Breast epithelium (tissue), 4 donors: ENCODE measurements around the gene AHDC1. TPM values are rescaled to one million over a fixed set of nuclear protein-coding genes. Genes with fewer than 3 reads are reported as not detected.
A peak's percentile ranks its signal among the peaks of the same experiment; 100 is the strongest.

Experiments
- DNase-seq, 2 donors: peaks; one replicate each; pipeline ENCODE4 v3.0.0-alpha.2; 2019; ENCODE audit warnings: low spot score in 2 of 2
- H3K27ac ChIP-seq, 2 donors: fragments of 200-600 bp; sonication (generic) in 1 of 2; one replicate each; pipeline ENCODE4 v1.5.1; 2016 to 2019; ENCODE audit warnings: mild to moderate bottlenecking in 1 of 2
- H3K27me3 ChIP-seq, 2 donors: fragments of 200-600 bp; sonication (generic) in 1 of 2; one replicate each; pipeline versions ENCODE4 v1.5.1 to v1.6.0; 2017 to 2019; ENCODE audit warnings: control low read depth in 1 of 2, mild to moderate bottlenecking in 1 of 2
- H3K36me3 ChIP-seq: fragments of 200-600 bp; one replicate; pipeline ENCODE4 v1.5.1; 2019
- H3K4me1 ChIP-seq, 2 donors: fragments of 200-600 bp; sonication (generic); one replicate each; pipeline ENCODE4 v1.5.1; 2016 to 2019; ENCODE audit warnings: control low read depth in 1 of 2
- H3K4me3 ChIP-seq, 3 donors: fragments of 200-600 bp; sonication (generic); 1 replicate in 2 of 3; 2 replicates in 1 of 3; pipeline ENCODE4 v1.5.1; 2016 to 2019; ENCODE audit warnings: mild to moderate bottlenecking in 3 of 3, moderate library complexity in 2 of 3
- H3K9me3 ChIP-seq, 2 donors: fragments of 200-600 bp; sonication (generic) in 1 of 2; one replicate each; pipeline ENCODE4 v1.5.1; 2016 to 2019; ENCODE audit warnings: control low read depth in 1 of 2
- CTCF ChIP-seq, 3 donors: fragments of 450-650 bp; IDR thresholded peaks; one replicate each; pipeline ENCODE4 v1.5.1; 2016 to 2017; ENCODE audit warnings: antibody characterized with exemption in 3 of 3, mild to moderate bottlenecking in 3 of 3, moderate library complexity in 3 of 3
- POLR2A ChIP-seq: fragments of 450-650 bp; IDR thresholded peaks from one replicate; pipeline ENCODE4 v1.6.1; 2016; ENCODE audit warnings: antibody characterized with exemption, mild to moderate bottlenecking, moderate library complexity
- POLR2AphosphoS5 ChIP-seq, 3 donors: sonication (generic); formaldehyde crosslinking; IDR thresholded peaks; one replicate each; pipeline ENCODE4 v1.6.1; 2017; ENCODE audit warnings: antibody characterized with exemption in 3 of 3
- intact Hi-C: fragments of 100-400 bp; cut with DNase I; formaldehyde crosslinking; loops from one replicate; pipeline ENCODE4 v1.15.1; 2023; ENCODE audit warnings: low total_unique reads
- total RNA-seq, 3 donors: library from RNA; depleted of rRNA; stranded (reverse); fragments of >200 nt; gene quantifications; one replicate each; pipeline ENCODE4 v1.1.0, GENCODE V29; 2016

Gene AHDC1
- total RNA-seq, 3 donors from 2014 or later = 10.7 to 17.1 (median 15.4) TPM

GRCh38 chr1:27596261-27596660 lies 7.7 kb downstream of the AHDC1 start:
- Histone ChIP-seq H3K4me1 (peaks cover 44 to 55% of the 10 kb centered on the region in 2 donors), H3K9me3 (no peaks in the 10 kb centered on the region), H3K36me3 (no peaks in the 10 kb centered on the region), H3K4me3 (peak overlapping the region in 1 of 3 donors; percentile 31), H3K27ac (peak overlapping the region; percentile 55 to 93), H3K27me3 (no peaks in the 10 kb centered on the region)
- intact Hi-C loops = no loop called here
- TF ChIP-seq POLR2AphosphoS5 (IDR thresholded peaks at IDR 0.05) (no peak), POLR2A (no peak), CTCF (IDR thresholded peaks at IDR 0.05) (no peak)
- no peak for DNase-seq

- TF ChIP-seq POLR2AphosphoS5 (IDR thresholded peaks at IDR 0.05) = no peak
- no peak for TF ChIP-seq CTCF (IDR thresholded peaks at IDR 0.05)
- no peak for TF ChIP-seq POLR2A
- H3K4me1 ChIP-seq = peaks cover 47 to 54% of the 10 kb centered on the region in 2 donors
- no peaks in the 10 kb centered on the region for H3K27me3 ChIP-seq
- peak overlapping the region in 1 of 3 donors; percentile 49 for H3K4me3 ChIP-seq
- DNase-seq = no peak
- no peaks in the 10 kb centered on the region for H3K36me3 ChIP-seq
- intact Hi-C loops = loop anchor here (2.0 kb wide), 1 partner anchor 73 kb away; no protein-coding TSS in a partner anchor
- no peaks in the 10 kb centered on the region for H3K9me3 ChIP-seq
- H3K27ac ChIP-seq = peak overlapping the region; percentile 55 to 93
Observed at GRCh38 chr1:27595597-27595996, 8.3 kb downstream of the AHDC1 start.

DNA sequence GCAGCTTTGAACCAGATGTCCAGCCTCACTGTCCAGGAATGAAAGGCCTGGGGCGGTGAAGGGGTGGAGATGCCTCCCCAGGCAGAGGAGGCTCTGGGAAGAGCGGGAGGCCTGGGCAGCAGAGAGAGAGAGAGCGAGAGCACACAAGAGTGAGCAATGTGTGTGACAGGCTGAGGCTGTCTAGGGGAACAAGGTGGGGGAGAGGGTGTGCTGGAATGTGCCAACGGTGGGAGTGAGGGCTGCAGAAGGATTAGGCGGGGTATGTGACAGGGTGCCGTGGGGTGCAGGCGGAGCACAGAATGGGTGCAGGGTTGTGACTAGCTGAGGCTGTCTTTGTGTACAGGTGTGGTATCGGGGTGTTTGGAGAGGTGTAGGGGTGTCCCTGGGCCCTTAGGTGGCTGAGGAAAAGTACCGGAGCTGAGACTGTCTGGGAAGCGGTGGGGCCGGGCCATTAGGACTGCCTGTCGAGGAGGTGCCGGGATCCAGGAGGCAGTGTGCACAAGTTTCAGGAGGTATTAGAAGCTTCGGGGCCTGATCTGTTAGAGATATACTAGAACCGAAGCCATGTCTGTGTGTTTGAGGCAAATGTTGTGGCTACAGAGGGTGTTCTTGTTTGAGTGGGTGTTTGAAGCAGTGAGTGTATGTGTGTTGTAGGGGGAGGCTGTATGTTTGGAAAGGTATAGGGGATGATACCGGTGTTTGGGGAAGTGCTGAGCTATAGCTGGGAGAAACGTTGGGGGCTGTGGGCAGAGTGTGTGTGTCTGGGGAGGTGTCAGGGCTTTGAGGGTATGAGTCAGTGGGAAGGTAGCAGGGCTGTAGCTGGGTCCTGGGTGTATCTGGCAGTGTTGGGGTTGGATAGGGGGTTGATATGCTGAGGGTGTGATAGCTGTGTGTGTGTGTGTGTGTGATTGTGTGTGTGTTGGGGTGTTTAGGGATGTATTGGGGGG lies 9.1 kb downstream of the AHDC1 start:
- no peaks in the 10 kb centered on the region for H3K36me3 ChIP-seq
- peaks cover 49 to 54% of the 10 kb centered on the region in 2 donors for H3K4me1 ChIP-seq
- peak overlapping the region in 2 of 3 donors; percentile 12 to 49 for H3K4me3 ChIP-seq
- intact Hi-C loops = loop anchor here (2.0 kb wide), 1 partner anchor 72 kb away; no protein-coding TSS in a partner anchor
- H3K27ac ChIP-seq = peak overlapping the region; percentile 55 to 93
- TF ChIP-seq POLR2AphosphoS5 (IDR thresholded peaks at IDR 0.05) (no peak), CTCF (IDR thresholded peaks at IDR 0.05) (no peak), POLR2A (no peak)
- no peaks in the 10 kb centered on the region for H3K27me3 ChIP-seq
- no peak for DNase-seq
- no peaks in the 10 kb centered on the region for H3K9me3 ChIP-seq

- intact Hi-C loops = loop anchor here (2.0 kb wide), 1 partner anchor 71 kb away; no protein-coding TSS in a partner anchor
- Histone ChIP-seq H3K27ac (peak overlapping the region; percentile 55 to 93), H3K36me3 (no peaks in the 10 kb centered on the region), H3K9me3 (no peaks in the 10 kb centered on the region), H3K27me3 (no peaks in the 10 kb centered on the region), H3K4me1 (peaks cover 43 to 47% of the 10 kb centered on the region in 2 donors), H3K4me3 (peak overlapping the region in 1 of 3 donors; percentile 49)
- no peak for TF ChIP-seq CTCF (IDR thresholded peaks at IDR 0.05)
- no peak for TF ChIP-seq POLR2AphosphoS5 (IDR thresholded peaks at IDR 0.05)
- TF ChIP-seq POLR2A = no peak
- no peak for DNase-seq
Observed at GRCh38 chr1:27593678-27594563, 10.0 kb downstream of the AHDC1 start.
